DMS79 treated with DMSO at 0.1 percent for 48 hours (cell line): Measurements from ENCODE around the gene FRMPD1.

Source experiments
- DNase-seq: peaks from one replicate; lab custom pipeline; 2025; lab: John Stamatoyannopoulos, UW

Gene FRMPD1

DNA sequence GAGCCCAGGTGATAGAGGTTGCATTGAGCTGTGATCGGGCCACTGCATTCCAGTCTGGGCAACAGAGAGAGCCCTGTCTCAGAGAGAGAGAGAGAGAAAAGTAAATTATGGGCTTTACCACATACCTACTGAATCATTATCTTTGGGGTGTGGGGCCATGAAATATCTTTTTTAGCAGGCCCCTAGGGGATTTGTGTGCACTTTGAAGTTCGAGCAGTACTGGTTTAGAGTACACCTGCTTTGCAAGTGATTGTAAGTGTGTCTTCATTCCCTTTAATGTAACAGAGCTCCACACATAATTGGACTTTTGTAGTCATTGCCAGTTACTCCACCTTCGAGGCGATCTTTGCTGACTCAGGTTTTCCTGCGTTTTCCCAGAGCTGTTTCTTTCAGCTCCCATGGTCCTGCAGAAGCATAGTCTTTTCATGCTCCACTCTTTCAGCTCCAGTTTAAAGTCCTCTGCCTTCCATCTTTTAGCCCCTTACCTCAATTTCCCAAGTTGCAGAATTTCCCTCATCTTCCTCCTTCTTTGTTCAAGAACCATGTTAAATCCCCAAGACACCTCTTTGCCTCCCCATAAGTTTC is 24.0 kb upstream of the FRMPD1 start:
- peak; percentile 21 for DNase-seq

DNA sequence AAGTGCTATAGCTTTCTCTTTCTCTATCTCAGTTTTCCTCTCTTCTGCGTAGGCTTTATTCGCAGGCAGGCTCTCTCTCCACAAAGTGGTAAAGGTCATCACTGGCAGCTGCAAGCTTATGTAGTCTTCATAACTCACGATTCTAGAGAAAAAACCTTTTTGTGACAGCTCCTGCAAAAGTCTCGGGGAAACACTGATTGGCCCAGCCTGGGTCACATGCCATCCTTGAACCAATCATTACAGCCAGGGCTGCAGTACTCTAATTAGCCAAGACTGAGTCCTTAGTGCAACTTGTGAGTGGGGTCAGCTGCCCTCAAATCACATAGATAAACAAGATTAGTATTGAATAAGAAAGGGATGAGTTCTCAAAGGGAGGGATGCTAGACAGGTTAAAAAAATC is 18.3 kb upstream of the FRMPD1 start:
- DNase-seq = no peak

DNA sequence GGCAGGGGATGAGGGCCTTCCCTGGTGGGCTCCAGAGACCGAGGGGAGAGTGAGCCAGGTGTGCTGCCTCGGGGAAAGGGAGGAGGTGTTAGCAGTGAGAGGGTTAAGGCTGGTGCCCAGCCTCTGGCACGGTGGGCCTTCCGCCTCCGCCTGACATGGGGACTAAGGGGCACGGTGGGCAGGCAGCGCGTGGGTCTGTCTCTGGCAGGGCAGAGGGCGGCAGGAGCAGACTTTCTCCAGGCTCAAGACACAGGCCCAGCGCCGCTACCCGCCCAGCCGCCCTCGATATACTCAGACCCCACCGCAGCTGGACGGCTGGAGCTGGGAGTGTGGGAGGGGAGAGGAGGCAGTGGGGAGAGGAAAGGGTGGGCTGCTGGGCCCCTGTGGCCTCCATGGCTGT is 14.9 kb upstream of the FRMPD1 start:
- DNase-seq = no peak

DNA sequence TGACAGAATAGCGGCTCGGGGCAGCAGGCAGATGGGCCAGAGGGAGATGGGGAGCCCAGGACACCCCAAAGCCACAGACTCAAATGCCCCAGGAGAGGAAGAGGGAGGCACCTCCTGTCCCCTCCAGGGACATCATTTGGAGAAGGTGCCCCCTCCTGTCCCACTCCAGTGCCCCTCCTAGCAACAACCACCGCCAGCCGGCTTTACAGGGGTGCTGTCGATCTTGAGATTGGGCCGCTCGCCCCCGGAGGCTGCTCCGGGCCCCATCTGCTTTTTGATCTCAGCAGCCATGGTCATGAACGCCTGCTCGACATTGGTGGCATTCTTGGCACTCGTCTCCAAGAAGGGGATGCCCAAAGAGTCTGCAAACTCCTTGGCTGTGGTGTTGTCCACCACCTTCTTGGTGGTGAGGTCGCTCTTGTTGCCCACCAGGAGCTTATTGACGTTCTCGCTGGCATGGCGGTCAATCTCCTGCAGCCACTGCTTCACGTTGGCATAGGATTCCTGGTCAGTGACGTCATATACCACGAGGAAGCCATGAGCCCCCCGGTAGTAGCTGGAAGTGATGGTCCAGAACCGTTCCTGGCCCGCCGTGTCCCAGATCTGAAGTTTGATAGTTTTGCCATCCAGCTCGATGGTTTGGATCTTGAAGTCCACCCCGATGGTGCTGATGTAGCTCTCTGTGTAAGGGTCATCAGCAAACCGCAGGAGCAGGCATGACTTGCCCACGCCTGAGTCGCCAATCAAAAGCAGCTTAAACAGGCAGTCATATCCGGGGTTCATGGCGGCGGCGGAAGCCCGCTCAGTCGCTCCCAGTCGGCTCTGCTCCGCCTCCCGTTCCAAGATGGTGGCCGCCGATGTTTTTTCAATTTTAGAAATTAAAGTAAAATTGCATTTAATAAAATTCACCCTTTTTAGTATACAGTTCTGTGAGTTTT is 14.0 kb upstream of the FRMPD1 start:
- no peak for DNase-seq

DNA sequence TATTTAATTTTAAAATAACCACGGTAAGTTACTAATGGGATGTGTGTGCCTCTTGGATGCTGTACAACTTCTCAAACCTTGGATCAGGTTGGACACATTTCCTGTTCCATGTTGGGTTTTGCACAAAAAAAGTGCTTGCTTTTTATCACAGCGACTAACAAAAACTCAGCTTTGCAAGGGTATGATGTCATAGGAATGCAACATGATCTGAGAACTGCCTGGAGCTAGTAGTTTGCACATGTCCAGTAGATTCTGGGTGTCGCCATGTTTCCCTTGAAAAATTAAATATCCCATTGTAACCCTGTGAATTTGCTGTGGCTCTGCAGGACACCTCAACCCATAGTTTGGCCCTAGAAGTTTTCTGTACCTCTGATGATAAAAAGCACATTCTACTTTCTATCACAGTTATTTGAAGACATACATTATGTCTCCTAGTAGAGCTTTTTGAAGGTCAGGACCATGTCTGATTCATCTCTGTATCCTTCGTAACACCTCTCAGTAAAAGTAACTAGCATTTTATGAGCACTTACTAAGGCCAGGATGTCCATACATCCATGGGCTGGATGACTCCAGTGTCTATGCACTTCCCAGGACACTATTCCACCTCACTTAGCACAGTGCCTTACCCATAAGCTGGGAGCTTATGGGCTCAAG is 11.5 kb upstream of the FRMPD1 start:
- DNase-seq = no peak

DNA sequence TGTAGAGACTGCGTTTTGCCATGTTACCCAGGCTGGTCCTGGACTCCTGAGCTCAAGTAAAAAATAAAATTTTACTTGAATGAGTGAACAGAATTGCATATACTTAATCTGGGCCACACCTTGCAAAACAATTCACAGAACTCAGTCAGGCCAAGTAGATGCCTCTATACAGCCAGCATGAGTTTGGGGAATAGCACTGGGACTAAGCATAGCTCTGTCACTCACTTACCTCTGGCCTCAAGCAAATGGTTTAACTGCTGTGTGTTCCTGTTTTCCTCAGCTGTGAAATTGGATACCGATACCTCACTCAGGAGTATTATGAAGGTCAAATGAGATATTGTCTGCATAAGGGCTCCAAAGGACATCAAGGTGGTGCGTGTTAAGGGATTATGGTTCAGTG is 10.9 kb upstream of the FRMPD1 start:
- DNase-seq = no peak

DNA sequence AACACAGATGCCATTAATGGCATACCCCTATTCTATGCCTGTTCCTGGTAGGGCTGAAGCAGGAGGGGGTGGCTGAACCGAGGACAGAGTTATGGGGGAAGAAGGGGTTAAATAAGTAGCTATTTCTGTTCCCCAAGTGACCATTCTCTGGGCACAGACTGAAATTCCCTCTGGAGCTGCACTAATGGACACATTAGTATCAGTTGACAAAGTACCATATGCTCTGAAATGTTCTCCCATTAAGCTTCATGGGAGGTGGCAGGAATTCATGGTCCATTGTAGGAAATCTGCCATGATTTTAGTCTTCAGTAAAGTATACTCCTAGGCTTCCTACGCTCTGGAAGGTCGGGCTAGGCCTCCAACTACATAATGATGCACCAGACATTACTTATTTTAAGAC is 10.5 kb upstream of the FRMPD1 start:
- no peak for DNase-seq

DNA sequence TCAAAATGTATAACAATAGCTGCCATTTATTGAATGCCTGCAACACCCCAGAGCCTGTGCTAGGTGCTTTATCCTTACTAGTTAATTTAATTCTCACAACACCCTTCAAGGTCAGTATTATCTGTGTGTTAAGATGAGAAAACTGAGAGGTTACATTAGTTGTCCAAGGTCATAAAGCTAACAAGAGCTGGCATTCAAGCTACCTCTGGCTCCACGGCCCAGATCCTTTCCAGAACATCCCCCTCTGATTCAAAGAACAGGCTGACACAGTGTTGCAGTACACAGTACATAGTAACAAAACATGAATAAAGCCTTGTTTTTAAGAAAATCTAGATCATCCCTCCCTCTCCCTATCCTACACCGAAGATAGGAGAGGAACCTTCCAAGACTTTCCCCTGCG is 9.4 kb upstream of the FRMPD1 start:
- DNase-seq = no peak

DNA sequence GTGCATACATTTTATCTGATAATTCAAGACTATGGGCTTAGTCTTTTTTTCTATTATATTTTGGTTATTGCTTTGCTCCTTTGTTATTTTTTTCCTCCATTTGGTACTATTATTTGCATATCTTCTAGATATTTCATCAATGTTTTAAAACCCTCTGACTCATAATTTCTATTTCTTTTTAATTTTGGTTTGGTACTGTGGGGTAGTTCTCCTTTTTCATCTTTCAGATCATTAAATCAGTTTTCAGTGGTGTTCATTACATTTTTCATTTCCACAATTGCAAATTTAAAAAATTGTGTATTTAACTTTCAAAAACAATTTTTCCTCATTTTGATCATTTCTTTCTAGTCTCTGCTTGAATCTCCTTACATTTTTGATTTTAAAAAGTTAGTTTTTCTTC is 7.5 kb upstream of the FRMPD1 start:
- DNase-seq = no peak

DNA sequence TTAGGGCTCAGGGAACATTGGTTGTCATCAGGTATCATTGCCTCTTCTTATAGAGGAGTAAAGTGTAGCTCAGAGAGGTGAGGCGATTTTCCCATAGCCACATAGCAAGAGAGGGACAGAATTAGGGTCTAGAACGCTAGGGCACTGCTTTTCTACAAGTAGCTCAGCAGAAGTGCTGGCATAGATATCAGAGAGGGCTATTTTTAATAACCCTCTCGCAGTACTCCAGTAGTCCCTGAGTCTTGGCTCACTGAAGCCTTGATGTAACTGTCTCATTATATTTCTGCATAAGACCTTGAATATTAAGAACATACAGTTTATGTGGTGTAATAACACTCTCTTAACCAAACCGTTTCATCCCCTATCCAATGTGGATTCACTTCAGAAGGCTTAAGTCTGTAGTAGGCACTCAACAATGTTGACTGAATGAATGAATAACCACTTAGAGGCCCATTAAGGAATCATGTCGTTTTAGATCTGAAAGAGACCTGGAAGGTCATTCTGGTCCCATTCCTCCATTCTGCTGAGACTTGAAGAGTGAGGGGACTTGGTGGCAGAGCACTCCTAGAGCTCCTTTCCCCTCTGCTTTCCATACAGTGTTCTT is 4.7 kb upstream of the FRMPD1 start:
- peak; percentile 92 for DNase-seq

DNA sequence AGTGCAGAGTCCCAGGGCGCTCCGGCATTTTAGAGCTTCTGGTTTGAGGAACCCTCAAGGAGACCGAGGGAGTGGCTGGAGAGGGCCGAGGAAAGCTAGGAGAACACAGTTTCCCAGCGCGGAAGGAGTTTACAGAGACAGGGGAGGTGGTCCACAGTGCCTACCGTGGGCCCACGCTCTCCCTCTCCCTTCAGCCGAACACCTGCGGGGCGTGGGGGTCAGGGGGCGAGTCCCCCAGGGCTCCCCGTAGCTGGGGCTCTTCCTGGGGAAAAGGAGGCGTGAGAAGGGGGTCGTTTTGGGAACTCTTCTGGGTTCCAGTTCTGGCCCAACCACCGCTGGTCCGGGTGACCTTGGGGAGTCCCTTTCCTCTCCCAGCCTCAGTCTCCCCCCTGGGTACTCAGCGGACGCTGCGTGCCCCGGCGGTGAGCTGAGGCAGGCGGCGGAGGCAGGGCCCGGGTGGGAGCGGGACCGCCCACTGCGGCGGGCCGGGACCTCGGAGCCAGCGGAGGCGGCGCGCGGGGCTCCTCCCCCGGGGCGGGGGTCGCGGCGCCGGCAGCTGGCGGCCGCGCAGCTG is 368 bp upstream of the FRMPD1 start:
- DNase-seq = no peak

DNA sequence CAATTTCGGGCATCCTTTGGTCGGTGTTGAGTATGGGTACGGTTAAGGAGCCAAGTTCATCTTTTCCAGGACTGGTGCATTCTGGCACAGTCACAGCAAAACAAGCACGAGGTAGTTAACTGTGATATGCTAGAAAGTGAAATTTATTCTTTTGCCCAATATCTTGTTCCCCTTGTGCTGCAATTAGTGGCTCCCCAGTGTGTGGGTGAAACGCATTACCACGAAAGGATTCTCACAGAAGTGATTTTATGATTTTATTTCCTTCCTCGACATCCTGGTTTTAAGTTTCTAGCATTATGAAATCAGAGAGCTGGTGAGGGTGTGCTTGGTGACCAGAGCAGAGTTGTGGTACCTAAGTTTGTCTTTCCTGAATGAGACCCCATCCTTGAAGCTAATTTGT is 1.5 kb downstream of the FRMPD1 start:
- no peak for DNase-seq

DNA sequence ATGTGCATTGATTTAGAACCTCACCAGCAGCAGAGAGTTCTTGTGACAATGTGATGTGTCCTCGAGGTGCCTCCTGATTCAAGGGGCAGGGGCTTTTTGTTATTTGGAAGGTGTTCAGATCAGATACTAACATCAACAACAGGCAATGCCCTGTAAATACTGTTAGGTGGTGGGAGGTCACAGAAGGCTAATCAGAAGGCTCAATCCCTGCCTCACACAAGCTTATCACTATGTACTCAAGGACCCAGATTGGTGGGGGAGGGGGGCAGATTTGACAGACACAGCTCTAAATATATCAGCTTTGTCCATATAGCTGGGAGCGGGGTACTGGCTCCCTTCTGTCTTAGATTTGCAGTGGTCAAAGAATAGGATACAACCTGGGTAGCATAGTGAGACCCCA is 2.6 kb downstream of the FRMPD1 start:
- no peak for DNase-seq

DNA sequence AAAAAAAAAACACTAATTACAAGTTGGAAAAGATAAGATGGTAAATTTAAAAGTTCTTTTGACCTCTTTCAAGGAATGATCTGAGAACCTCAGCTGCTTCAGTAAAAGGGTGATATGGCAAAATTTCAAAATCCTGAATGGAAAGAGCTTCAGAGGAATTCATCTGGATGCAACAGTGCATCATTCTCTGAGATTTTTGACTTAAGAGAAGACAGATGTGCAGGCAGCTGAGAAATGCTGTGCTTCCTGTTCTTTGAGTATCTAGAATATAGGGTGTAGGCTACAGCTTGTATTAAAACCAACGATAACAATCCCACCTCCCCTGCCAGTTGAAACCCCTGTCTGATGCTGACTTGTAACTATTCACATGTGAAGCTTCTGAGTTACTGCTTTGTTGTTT is 6.2 kb downstream of the FRMPD1 start:
- no peak for DNase-seq

DNA sequence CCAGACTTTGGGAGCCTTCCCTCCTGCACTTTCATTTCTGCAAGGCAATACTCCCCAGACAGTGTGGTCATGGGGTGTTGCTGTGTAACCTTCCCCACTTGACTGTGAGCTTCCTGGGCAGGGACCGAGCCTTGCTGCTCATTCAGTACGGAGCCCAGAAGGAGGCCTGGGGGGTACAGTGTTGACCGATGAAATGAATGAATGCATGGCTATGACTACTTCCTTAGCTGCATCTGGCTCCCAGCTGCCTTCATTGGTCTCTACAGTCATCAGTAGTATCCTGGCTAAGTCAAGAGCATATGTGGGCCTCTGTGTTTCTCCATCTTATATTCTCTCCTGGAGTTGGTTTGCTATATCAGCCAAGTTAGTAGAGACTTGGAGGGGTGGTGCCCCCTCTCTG is 9.9 kb downstream of the FRMPD1 start:
- no peak for DNase-seq

DNA sequence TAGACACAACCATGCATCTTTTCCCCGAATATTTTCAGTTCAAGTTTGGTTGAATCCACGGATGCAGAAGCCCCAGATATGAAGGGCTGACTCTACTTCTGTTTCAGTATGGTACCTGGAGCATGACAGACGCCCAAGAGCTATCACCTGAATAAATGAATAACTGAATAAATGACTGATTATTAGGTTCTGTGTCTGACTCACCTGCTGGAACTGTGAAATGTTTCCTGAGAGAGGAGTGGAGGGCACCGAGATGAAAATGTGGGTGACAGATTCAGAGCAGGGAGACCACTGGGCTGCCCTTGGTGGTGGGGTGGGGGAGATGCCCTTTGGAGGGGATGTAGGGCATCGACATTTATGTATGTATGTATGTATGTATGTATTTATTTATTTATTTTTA is 13.2 kb downstream of the FRMPD1 start:
- no peak for DNase-seq

DNA sequence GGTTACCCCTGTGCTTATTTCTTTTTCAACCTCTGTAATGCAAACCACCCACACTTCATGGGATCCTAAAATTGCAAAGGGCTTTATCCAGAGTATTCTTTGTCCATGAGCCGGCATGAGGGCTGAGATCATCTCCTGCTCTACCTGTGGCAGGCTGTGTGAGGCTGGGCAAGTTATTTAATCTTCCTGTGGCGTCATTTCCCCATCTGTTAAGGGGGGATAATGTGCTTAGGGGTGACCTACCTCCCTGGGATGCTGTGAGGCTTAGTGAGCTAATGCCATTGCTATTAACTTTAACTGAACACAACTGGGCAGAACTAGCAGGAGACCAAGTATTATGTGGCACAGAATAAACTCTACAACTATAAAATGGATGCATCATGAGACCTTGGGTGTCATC is 17.0 kb downstream of the FRMPD1 start:
- DNase-seq = no peak

DNA sequence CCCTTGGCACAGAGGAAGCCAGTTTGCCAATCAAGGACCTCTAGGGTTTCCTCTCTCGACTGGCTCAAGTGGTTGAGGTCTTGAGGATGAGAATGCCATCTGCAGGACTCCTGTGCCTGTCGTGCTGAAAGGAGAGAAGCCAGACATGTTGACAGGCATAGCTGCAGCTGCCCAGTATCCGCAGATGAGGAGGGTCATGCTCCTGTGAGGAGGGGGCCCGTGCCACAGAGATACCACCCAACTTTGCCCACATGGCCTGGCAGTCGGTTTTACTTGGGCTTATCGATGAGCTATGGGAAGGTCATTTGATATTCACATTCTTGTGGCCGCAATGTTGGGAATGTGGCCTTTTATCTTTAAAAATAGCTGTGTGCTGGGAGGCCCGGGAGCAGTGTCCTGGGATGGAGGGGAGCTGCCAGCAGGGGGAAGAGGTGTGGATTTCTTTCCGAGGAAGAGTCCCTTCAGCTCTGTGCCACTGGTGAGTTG is 17.4 kb downstream of the FRMPD1 start:
- DNase-seq = peak; percentile 38

DNA sequence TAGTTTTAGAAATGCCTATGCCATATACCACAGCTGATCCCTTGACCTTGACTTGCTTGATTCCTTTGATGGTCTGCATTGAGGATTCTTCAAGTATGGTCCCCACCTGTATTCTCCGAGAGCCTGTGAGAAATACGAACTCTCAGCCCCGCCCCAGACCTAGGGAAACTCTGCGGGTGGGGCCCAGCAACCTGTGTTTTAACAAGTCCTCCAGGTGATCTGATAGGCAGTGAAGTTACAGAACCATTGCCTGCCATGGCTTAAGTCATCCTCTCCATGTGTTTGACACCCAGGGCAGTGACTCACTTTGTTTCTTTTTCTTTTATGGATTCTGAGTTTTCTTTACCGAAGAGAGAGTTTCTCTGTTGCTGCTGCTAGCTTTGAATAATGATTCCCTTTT is 18.5 kb downstream of the FRMPD1 start:
- no peak for DNase-seq

DNA sequence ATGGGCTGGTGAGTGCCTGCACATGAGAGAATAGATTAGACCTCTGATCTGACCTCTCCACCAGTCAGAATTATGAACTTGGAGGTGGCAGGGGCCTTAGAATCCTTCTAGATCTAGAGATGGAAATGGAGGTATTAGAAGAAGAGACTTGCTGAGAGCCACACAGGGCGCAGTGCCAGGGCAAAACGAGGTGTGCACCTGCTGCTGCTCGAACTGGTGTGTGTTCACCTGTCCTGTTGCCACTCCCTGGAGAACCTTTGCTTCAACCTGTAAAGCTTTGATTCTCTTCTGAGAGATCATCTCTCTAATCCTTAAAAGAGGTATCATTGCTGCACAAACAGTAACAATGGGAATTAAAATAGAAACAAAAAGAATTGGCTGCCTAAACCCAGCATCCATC is 24.9 kb downstream of the FRMPD1 start:
- peak; percentile 82 for DNase-seq

DNA sequence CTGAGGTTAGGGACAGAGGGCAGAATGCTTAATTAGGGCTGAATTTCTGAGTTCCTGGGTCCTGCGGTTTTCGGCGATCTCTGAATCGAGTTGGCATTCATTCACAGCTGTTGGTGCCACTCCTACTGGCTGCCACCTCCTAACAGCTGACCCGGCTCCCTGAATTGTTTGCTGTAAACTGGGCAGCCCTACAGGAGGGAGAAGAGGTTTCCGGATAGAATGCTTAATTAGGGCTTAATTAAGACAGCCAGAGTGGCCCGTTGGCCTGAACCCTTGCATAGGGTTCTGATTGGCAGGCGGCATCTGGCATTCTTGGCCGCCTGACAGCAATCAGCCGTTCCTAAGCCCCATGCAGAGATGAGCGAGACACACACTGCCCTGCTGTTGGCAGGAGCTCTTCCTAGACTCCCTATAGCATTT is 25.7 kb downstream of the FRMPD1 start:
- peak; percentile 61 for DNase-seq

DNA sequence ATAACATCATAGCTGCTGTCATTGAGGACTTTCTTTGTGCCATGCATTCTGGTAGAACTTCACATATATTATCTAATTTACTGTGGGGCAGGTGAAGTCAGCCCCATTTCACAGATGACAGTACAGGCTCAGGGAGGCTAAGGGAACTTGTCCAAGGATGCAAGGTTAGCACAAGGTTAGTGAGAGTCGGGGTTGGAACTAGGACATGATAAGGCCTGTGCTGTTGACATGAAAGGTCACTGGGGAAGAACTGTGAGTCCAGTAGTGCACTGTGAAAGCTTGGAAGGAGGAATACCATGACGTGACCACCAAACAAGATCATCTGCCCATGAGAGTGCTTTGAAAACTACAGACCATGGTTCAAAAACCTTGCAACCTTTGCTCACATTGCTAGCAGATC is 26.7 kb downstream of the FRMPD1 start:
- DNase-seq = no peak
